GM23248 (cell line): Measurements from ENCODE around the gene EARS2. TPM values are rescaled to one million over a fixed set of nuclear protein-coding genes. Genes with fewer than 3 reads are reported as not detected.

ENCODE experiments used
- DNase-seq: peaks from one replicate; pipeline ENCODE4 v3.0.0-alpha.2; 2015
- H2AFZ ChIP-seq: fragments of 200-600 bp; sonication (generic); 2 replicates; pipeline ENCODE4 v1.6.1; 2016; ENCODE audit warnings: antibody characterized with exemption
- H3F3A ChIP-seq: fragments of 200-600 bp; sonication (generic); 2 replicates; pipeline ENCODE4 v1.6.1; 2016; ENCODE audit warnings: mild to moderate bottlenecking, antibody characterized with exemption, mixed run types; ENCODE audit not compliant: insufficient read depth
- H3K27ac ChIP-seq: fragments of 200-600 bp; sonication (generic); 2 replicates; pipeline ENCODE4 v1.5.1; 2016; ENCODE audit warnings: mild to moderate bottlenecking
- H3K27me3 ChIP-seq: fragments of 200-600 bp; sonication (generic); replicated peaks from 2 replicates; pipeline ENCODE4 v1.6.1; 2016; ENCODE audit warnings: mild to moderate bottlenecking; ENCODE audit not compliant: insufficient read depth
- H3K36me3 ChIP-seq: fragments of 200-600 bp; sonication (generic); 2 replicates; pipeline ENCODE4 v1.6.1; 2016; ENCODE audit warnings: low read depth, mild to moderate bottlenecking
- H3K4me1 ChIP-seq: fragments of 200-600 bp; sonication (generic); 2 replicates; pipeline ENCODE4 v1.6.1; 2016; ENCODE audit warnings: mild to moderate bottlenecking; ENCODE audit not compliant: insufficient read depth
- H3K4me2 ChIP-seq: fragments of 200-600 bp; sonication (generic); one replicate; pipeline ENCODE4 v1.6.1; 2016; ENCODE audit warnings: mild to moderate bottlenecking; ENCODE audit not compliant: unreplicated experiment
- H3K4me3 ChIP-seq: fragments of 200-600 bp; sonication (generic); 2 replicates; pipeline ENCODE4 v1.5.1; 2016; ENCODE audit warnings: mild to moderate bottlenecking
- H3K79me2 ChIP-seq: fragments of 200-600 bp; sonication (generic); 2 replicates; pipeline ENCODE4 v1.6.1; 2016; ENCODE audit warnings: mild to moderate bottlenecking; ENCODE audit not compliant: insufficient read depth
- H3K9ac ChIP-seq: fragments of 200-600 bp; sonication (generic); 2 replicates; pipeline ENCODE4 v1.6.1; 2016; ENCODE audit warnings: mild to moderate bottlenecking
- H3K9me2 ChIP-seq: fragments of 200-600 bp; sonication (generic); 2 replicates; pipeline ENCODE4 v1.6.1; 2016; ENCODE audit warnings: mixed run types, mild to moderate bottlenecking, moderate library complexity; ENCODE audit not compliant: insufficient read depth
- H3K9me3 ChIP-seq: fragments of 200-600 bp; sonication (generic); one replicate; pipeline ENCODE4 v1.6.1; 2017; ENCODE audit warnings: low read depth
- H4K20me1 ChIP-seq: fragments of 200-600 bp; sonication (generic); 2 replicates; pipeline ENCODE4 v1.6.0; 2016; ENCODE audit not compliant: insufficient read depth
- EZH2 ChIP-seq: fragments of 200-600 bp; sonication (generic); IDR thresholded peaks from 2 replicates; pipeline ENCODE4 v1.6.1; 2018; ENCODE audit warnings: antibody characterized with exemption, mild to moderate bottlenecking; ENCODE audit not compliant: insufficient read depth, poor library complexity, severe bottlenecking
- EZH2phosphoT487 ChIP-seq: fragments of 200-600 bp; sonication (generic); IDR thresholded peaks from 2 replicates; pipeline ENCODE4 v1.6.1; 2018; ENCODE audit warnings: antibody characterized with exemption, moderate library complexity, mild to moderate bottlenecking, low read depth; ENCODE audit not compliant: insufficient read depth
- WGBS, 2 experiments: methylation state at CpG; one replicate each; pipeline ENCODE4 v1.1.6; 2015 to 2017; ENCODE audit warnings: low lambda C conversion rate in 2 of 2, low coverage in 1 of 2; ENCODE audit errors: missing lambda C conversion rate in 2 of 2; 5-methylcytosine and 5-hydroxymethylcytosine counted together
- in situ Hi-C: fragments of 300-500 bp; cut with MboI; formaldehyde crosslinking; loops from 2 replicates; pipeline ENCODE4 v1.15.0; 2020
- polyA plus RNA-seq: library from polyadenylated mRNA; unstranded; fragments of >200 nt; fragmentation: Nextera tagmentation; extraction: Ambion mirVana; gene quantifications from 2 replicates; pipeline ENCODE4 v1.2.1, GENCODE V29; 2016
- total RNA-seq: library from RNA; depleted of rRNA; stranded (reverse); fragments of >200 nt; shearing (Covaris generic); gene quantifications from 2 replicates; pipeline ENCODE4 v1.2.3, GENCODE V29; 2014

Gene EARS2
- total and polyA plus RNA-seq, 2 experiments from 2014 or later, result 15.6 to 27.1 TPM

DNA sequence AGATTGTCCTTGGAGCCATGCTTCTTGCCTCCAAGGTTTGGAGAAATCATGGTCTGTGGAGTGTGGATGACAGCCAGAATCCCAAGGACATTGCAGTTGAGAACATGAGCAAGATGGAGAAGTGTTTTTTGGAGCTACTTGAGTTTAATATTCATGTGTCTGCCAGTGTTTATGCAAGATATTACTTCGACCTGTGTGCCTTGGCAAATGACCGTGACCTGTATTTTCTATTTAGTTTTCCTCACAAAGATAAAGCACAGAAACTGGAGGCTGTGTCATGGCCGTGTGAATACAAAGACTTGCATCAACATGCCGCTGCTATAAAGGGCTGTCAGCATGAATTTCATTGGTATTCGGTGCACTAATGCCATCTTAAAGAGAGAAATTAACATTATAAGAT, 55.9 kb downstream of the EARS2 start:
- Histone ChIP-seq H3K9me3 (no peaks in the 10 kb centered on the region), H4K20me1 (peaks cover 3% of the 10 kb centered on the region; the same call in 1 of the 2 replicates), H3K9me2 (no peaks in the 10 kb centered on the region), H3K9ac (no peak overlapping the region), H3F3A (peaks cover 35% of the 10 kb centered on the region), H3K4me2 (no peak overlapping the region), H3K27me3 (no peaks in the 10 kb centered on the region), H3K4me1 (peaks cover 27% of the 10 kb centered on the region), H3K4me3 (no peak overlapping the region), H3K27ac (no peak overlapping the region), H2AFZ (no peak overlapping the region), H3K36me3 (no peaks in the 10 kb centered on the region), H3K79me2 (peaks cover 46% of the 10 kb centered on the region)
- 88 to 92% methylated on average over 5 of the region's 5 CpGs for WGBS, 2 experiments
- DNase-seq, result no peak
- in situ Hi-C loops, result no loop called here
- TF ChIP-seq EZH2phosphoT487 (no peak), EZH2 (no peak)

DNA sequence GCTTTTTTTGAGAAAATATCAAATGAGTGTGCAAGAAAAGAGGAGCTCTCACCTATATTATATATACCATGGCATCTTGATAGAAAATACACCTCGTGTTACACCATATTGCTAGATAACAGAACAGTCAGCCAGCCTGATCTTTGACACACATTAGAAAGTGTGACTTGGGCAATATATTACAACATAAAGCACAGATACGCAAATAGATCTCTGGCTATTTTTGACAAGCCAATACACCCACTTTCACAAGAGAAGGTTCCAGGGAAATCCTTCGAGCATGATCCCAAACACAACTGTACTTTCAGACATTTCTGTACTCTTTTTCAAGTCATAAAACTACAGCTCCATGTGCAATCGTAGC, 56.3 kb downstream of the EARS2 start:
- no peaks in the 10 kb centered on the region for H3K9me2 ChIP-seq
- H3K27me3 ChIP-seq, result no peaks in the 10 kb centered on the region
- TF ChIP-seq EZH2 (no peak), EZH2phosphoT487 (no peak)
- peaks cover 3% of the 10 kb centered on the region; the same call in 1 of the 2 replicates for H4K20me1 ChIP-seq
- H2AFZ ChIP-seq, result no peak overlapping the region
- DNase-seq, result no peak
- H3K9ac ChIP-seq, result no peak overlapping the region
- no peak overlapping the region for H3K4me2 ChIP-seq
- in situ Hi-C loops, result no loop called here
- peaks cover 29% of the 10 kb centered on the region for H3K4me1 ChIP-seq
- no peaks in the 10 kb centered on the region for H3K36me3 ChIP-seq
- H3K27ac ChIP-seq, result no peak overlapping the region
- peaks cover 32% of the 10 kb centered on the region for H3F3A ChIP-seq
- H3K4me3 ChIP-seq, result no peak overlapping the region
- no peaks in the 10 kb centered on the region for H3K9me3 ChIP-seq
- WGBS, 2 experiments, result 66 to 72% methylated on average over 4 of the region's 4 CpGs
- H3K79me2 ChIP-seq, result peaks cover 43% of the 10 kb centered on the region

DNA sequence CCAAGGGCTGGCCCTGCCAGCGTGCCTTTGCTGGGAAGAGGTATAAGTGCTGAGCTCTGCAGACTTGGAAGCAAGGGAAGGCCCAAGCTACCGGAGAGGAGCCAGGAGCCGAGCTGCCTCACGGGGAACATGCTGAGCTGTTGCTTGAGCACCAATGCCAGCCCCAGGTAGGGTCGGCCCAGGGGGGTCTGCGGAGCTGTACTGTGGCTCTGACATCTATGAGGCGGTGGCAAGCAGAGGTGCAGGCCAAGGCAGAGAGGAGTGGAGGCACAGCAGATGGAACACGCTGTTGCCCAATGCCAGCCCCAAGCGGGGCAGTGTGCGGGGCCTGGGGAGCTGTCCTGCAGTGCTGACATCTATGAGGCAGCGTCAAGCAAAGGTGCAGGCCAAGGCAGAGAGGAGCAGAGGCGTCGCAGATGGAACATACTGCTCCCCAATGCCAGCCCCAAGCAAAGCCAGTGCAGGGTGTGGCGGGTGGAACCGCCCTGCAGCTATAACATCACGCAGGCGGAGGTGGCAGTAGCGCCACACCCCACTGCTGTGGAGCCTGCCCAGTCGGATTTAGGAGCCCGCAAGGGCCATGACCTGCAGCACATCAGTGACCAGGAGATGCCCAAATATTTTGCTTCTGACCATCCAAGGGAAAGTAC, 56.8 kb downstream of the EARS2 start:
- Histone ChIP-seq H3K4me3 (no peak overlapping the region), H3K9ac (no peak overlapping the region), H3K79me2 (peaks cover 43% of the 10 kb centered on the region), H2AFZ (no peak overlapping the region), H3K9me2 (no peaks in the 10 kb centered on the region), H3K27ac (no peak overlapping the region), H3K4me2 (no peak overlapping the region), H3K36me3 (no peaks in the 10 kb centered on the region), H3K4me1 (peaks cover 28% of the 10 kb centered on the region), H4K20me1 (peaks cover 3% of the 10 kb centered on the region; the same call in 1 of the 2 replicates), H3K27me3 (no peaks in the 10 kb centered on the region), H3K9me3 (no peaks in the 10 kb centered on the region), H3F3A (peaks cover 27% of the 10 kb centered on the region)
- in situ Hi-C loops, result no loop called here
- WGBS, 2 experiments, result 94 to 96% methylated on average over 19 to 20 of the region's 20 CpGs
- no peak for TF ChIP-seq EZH2phosphoT487
- TF ChIP-seq EZH2, result no peak
- no peak for DNase-seq

DNA sequence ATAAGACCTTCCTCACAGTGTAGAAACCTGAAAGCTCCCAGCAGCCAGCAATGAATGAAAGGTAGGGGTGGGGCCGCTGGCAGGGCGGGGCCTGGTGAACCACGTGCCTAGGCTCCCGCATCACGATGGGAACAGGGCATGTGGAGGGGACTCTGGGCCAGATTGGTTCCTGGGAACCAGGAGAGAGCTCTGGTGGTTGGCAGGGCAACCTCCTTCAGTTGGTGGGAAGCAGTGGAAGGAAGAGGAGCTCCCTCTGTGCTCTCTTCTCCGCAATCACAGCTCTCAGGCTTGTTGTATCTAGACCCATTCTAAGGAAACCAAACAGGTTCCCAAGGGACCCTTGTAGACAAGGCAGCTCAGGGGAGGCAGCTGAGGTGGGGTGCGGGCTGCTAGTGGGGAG, 57.3 kb downstream of the EARS2 start:
- H4K20me1 ChIP-seq, result peaks cover 3% of the 10 kb centered on the region; the same call in 1 of the 2 replicates
- H3F3A ChIP-seq, result peaks cover 23% of the 10 kb centered on the region
- in situ Hi-C loops, result no loop called here
- no peaks in the 10 kb centered on the region for H3K9me2 ChIP-seq
- no peak for DNase-seq
- H3K4me3 ChIP-seq, result no peak overlapping the region
- H3K4me1 ChIP-seq, result peaks cover 23% of the 10 kb centered on the region
- no peaks in the 10 kb centered on the region for H3K27me3 ChIP-seq
- no peaks in the 10 kb centered on the region for H3K9me3 ChIP-seq
- WGBS, 2 experiments, result 92 to 96% methylated on average over 7 of the region's 7 CpGs
- no peak overlapping the region for H2AFZ ChIP-seq
- no peak overlapping the region for H3K27ac ChIP-seq
- TF ChIP-seq EZH2 (no peak), EZH2phosphoT487 (no peak)
- H3K36me3 ChIP-seq, result no peaks in the 10 kb centered on the region
- H3K79me2 ChIP-seq, result peaks cover 43% of the 10 kb centered on the region
- no peak overlapping the region for H3K9ac ChIP-seq
- H3K4me2 ChIP-seq, result no peak overlapping the region

DNA sequence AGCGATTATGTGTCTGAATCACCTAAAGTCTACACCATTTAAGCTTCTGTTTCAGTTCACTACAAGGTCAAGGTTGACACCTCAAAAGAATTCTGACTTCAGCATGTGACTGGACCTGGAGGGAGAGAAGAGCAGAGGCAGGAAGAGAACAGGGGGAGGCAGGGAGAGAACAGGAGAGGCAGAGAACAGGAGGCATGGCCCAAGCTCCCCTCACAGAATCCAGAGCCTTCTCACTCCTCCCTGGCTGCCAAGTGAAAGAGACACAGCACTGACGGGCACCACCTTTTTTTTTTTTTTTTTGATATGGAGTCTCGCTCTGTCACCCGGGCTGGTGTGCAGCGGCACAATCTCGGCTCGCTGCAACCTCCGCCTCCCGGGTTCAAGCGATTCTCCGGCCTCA, 58.3 kb downstream of the EARS2 start:
- Histone ChIP-seq H3K4me2 (no peak overlapping the region), H3K4me3 (no peak overlapping the region), H3K79me2 (peaks cover 43% of the 10 kb centered on the region), H3K9me2 (no peaks in the 10 kb centered on the region), H3K27me3 (no peaks in the 10 kb centered on the region), H3K27ac (no peak overlapping the region), H2AFZ (no peak overlapping the region), H3K4me1 (peaks cover 15% of the 10 kb centered on the region), H4K20me1 (no peaks in the 10 kb centered on the region), H3K9me3 (no peaks in the 10 kb centered on the region), H3F3A (peaks cover 16% of the 10 kb centered on the region), H3K36me3 (no peaks in the 10 kb centered on the region), H3K9ac (no peak overlapping the region)
- TF ChIP-seq EZH2phosphoT487 (no peak), EZH2 (no peak)
- WGBS, 2 experiments, result 92 to 95% methylated on average over 11 of the region's 11 CpGs
- in situ Hi-C loops, result no loop called here
- DNase-seq, result no peak
